ENCODE measurements around the gene SH3RF1.

The SH3RF1 gene

GRCh38 chr4:169243825-169244609 lies 26.7 kb downstream of the SH3RF1 start:
- Histone ChIP-seq H3K9ac (no peak overlapping the region), H3K4me1 (ENCODE audit: low read depth, poor library complexity, severe bottlenecking) (no peaks in the 10 kb centered on the region), H2AFZ (ENCODE audit: low read depth) (no peak overlapping the region), H3K27me3 (ENCODE audit: insufficient read depth, low read depth) (no peaks in the 10 kb centered on the region), H3K27ac (no peak overlapping the region), H3K4me2 (no peak overlapping the region), H3K79me2 (ENCODE audit: insufficient read depth, low read depth) (no peaks in the 10 kb centered on the region), H4K20me1 (ENCODE audit: insufficient read depth) (no peaks in the 10 kb centered on the region), H3K4me3 (IDR thresholded peaks at IDR 0.05; ENCODE audit: insufficient read depth, low read depth, low read length) (no peak overlapping the region), H3K36me3 (ENCODE audit: insufficient read depth) (no peaks in the 10 kb centered on the region)
- no peak for TF ChIP-seq CTCF (conservative IDR thresholded peaks at IDR 0.05; ENCODE audit: low read depth, low read length)

- Histone ChIP-seq H3K27me3 (ENCODE audit: insufficient read depth, low read depth) (no peaks in the 10 kb centered on the region), H3K9ac (no peak overlapping the region), H3K4me3 (IDR thresholded peaks at IDR 0.05; ENCODE audit: insufficient read depth, low read depth, low read length) (no peak overlapping the region), H4K20me1 (ENCODE audit: insufficient read depth) (no peaks in the 10 kb centered on the region), H3K4me2 (no peak overlapping the region), H3K79me2 (ENCODE audit: insufficient read depth, low read depth) (no peaks in the 10 kb centered on the region), H3K36me3 (ENCODE audit: insufficient read depth) (no peaks in the 10 kb centered on the region), H3K27ac (no peak overlapping the region), H3K4me1 (ENCODE audit: low read depth, poor library complexity, severe bottlenecking) (no peaks in the 10 kb centered on the region), H2AFZ (ENCODE audit: low read depth) (no peak overlapping the region)
- no peak for TF ChIP-seq CTCF (conservative IDR thresholded peaks at IDR 0.05; ENCODE audit: low read depth, low read length)
Observed at GRCh38 chr4:169241464-169241863, 29.3 kb downstream of the SH3RF1 start.

- Histone ChIP-seq H3K27me3 (ENCODE audit: insufficient read depth, low read depth) (no peaks in the 10 kb centered on the region), H3K9ac (no peak overlapping the region), H4K20me1 (ENCODE audit: insufficient read depth) (no peaks in the 10 kb centered on the region), H3K4me1 (ENCODE audit: low read depth, poor library complexity, severe bottlenecking) (no peaks in the 10 kb centered on the region), H3K4me2 (no peak overlapping the region), H3K79me2 (ENCODE audit: insufficient read depth, low read depth) (no peaks in the 10 kb centered on the region), H2AFZ (ENCODE audit: low read depth) (no peak overlapping the region), H3K36me3 (ENCODE audit: insufficient read depth) (no peaks in the 10 kb centered on the region), H3K4me3 (IDR thresholded peaks at IDR 0.05; ENCODE audit: insufficient read depth, low read depth, low read length) (no peak overlapping the region), H3K27ac (no peak overlapping the region)
- no peak for TF ChIP-seq CTCF (conservative IDR thresholded peaks at IDR 0.05; ENCODE audit: low read depth, low read length)
Observed at GRCh38 chr4:169239221-169239905, 31.4 kb downstream of the SH3RF1 start.

- no peak overlapping the region for H3K27ac ChIP-seq
- no peaks in the 10 kb centered on the region for H3K36me3 ChIP-seq (ENCODE audit: insufficient read depth)
- H3K4me2 ChIP-seq: no peak overlapping the region
Observed at GRCh38 chr4:169238445-169238844, 32.3 kb downstream of the SH3RF1 start.

More at GRCh38 chr4:169238445-169238844, 32.3 kb downstream of the SH3RF1 start:
- no peaks in the 10 kb centered on the region for H3K27me3 ChIP-seq (ENCODE audit: insufficient read depth, low read depth)
- no peaks in the 10 kb centered on the region for H3K4me1 ChIP-seq (ENCODE audit: low read depth, poor library complexity, severe bottlenecking)
- H2AFZ ChIP-seq (ENCODE audit: low read depth): no peak overlapping the region
- H3K4me3 ChIP-seq (IDR thresholded peaks at IDR 0.05; ENCODE audit: insufficient read depth, low read depth, low read length): no peak overlapping the region
- no peak overlapping the region for H3K9ac ChIP-seq
- no peaks in the 10 kb centered on the region for H3K79me2 ChIP-seq (ENCODE audit: insufficient read depth, low read depth)
- TF ChIP-seq CTCF (conservative IDR thresholded peaks at IDR 0.05; ENCODE audit: low read depth, low read length): no peak
- H4K20me1 ChIP-seq (ENCODE audit: insufficient read depth): no peaks in the 10 kb centered on the region
